Right lobe of liver (tissue), 4 donors: ENCODE data around the gene WFDC8.

Source experiments
- POLR2A ChIP-seq: fragments of 450-650 bp; IDR thresholded peaks from one replicate; pipeline ENCODE4 v1.6.1; 2017; ENCODE audit warnings: antibody characterized with exemption, mild to moderate bottlenecking
- TF ChIP-seq, protein P1 (sequence below), 4 donors: fragments of 200-600 bp in 3 of 4; fragments of 450-650 bp in 1 of 4; IDR thresholded peaks; one replicate each; pipeline versions ENCODE4 v1.5.1 to v1.8.0; 2016 to 2022; ENCODE audit warnings: antibody characterized with exemption in 4 of 4, mild to moderate bottlenecking in 2 of 4
- donor health status: DM: no; HTN: no; CAD: no.
- donor health status: DM: no; HTN: no; CAD: no.
- donor health status: DM: no; HTN: yes; CAD: no.

DNA sequence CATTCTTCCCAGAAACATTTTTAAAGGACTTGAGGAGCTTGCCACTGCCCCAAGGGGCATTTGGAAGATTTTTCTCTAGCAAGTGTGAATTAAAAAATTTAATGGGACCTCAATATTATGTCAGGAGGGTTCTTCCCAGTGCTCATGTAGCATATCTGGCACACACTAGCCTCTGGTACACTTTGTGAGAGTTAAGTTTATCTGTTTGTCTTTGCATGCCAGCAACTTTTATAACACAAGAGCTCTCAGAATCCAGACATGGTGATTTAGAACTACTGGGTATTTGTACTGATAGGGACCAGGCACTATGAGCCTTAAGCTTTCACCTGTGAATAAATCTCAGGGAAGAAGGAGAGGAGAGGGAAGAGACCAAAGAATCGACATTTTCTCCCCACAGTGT is 76.5 kb downstream of the WFDC8 start:
- TF ChIP-seq, protein P1, sequence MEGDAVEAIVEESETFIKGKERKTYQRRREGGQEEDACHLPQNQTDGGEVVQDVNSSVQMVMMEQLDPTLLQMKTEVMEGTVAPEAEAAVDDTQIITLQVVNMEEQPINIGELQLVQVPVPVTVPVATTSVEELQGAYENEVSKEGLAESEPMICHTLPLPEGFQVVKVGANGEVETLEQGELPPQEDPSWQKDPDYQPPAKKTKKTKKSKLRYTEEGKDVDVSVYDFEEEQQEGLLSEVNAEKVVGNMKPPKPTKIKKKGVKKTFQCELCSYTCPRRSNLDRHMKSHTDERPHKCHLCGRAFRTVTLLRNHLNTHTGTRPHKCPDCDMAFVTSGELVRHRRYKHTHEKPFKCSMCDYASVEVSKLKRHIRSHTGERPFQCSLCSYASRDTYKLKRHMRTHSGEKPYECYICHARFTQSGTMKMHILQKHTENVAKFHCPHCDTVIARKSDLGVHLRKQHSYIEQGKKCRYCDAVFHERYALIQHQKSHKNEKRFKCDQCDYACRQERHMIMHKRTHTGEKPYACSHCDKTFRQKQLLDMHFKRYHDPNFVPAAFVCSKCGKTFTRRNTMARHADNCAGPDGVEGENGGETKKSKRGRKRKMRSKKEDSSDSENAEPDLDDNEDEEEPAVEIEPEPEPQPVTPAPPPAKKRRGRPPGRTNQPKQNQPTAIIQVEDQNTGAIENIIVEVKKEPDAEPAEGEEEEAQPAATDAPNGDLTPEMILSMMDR (IDR thresholded peaks at IDR 0.05) = no peak
- no peak for TF ChIP-seq POLR2A
